ENCODE measurements around the gene FGL2.
"Not testable (repeated sequence)": the region's sequence is repeated elsewhere in the genome, so short reads cannot be mapped to it uniquely, and the experiment has no call there.

Gene FGL2

DNA sequence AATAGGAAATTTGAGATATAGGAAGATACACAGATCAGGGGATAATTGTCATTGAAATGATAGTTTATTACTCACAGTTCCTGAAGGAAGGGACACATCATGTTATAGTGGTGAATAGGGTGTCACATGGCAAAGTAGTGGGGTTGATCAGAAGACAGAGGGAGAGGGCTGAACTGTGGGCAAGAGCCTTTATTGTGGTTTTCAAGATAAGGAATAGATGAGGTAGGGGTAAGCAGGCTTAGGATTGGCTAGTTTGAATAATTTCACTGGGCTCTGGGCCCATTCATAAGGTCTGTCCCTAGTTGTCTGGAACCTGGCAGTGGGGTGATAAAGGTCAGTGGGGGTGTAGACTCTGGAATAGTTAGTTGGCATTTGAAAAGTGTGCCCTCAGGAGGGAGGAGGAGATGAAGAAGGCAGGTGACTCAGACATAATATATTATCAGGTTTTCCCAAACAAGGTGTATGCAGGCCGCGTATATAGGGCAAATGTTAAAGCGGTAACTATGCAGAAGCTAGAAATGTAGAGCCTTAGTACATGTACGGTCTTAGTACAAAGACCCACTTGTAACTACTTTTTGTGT lies 18.5 kb downstream of the FGL2 start:
- TF ChIP-seq, protein P1, sequence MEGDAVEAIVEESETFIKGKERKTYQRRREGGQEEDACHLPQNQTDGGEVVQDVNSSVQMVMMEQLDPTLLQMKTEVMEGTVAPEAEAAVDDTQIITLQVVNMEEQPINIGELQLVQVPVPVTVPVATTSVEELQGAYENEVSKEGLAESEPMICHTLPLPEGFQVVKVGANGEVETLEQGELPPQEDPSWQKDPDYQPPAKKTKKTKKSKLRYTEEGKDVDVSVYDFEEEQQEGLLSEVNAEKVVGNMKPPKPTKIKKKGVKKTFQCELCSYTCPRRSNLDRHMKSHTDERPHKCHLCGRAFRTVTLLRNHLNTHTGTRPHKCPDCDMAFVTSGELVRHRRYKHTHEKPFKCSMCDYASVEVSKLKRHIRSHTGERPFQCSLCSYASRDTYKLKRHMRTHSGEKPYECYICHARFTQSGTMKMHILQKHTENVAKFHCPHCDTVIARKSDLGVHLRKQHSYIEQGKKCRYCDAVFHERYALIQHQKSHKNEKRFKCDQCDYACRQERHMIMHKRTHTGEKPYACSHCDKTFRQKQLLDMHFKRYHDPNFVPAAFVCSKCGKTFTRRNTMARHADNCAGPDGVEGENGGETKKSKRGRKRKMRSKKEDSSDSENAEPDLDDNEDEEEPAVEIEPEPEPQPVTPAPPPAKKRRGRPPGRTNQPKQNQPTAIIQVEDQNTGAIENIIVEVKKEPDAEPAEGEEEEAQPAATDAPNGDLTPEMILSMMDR (IDR thresholded peaks at IDR 0.05; ENCODE audit: low read depth, low read length, missing control alignments), result no peak
- no peak overlapping the region for H3K4me3 ChIP-seq (replicated peaks; ENCODE audit: low read depth, low read length)
- no peak for DNase-seq (ENCODE audit: extremely low read depth, low read depth)

- not testable (repeated sequence) for H3K4me3 ChIP-seq (replicated peaks; ENCODE audit: low read depth, low read length); DNase-seq (ENCODE audit: extremely low read depth, low read depth)
These were observed 21.6 kb downstream of the FGL2 start for GRCh38 chr7:77178024-77178423.

- not testable (repeated sequence) for DNase-seq (ENCODE audit: extremely low read depth, low read depth)
These were observed 22.2 kb downstream of the FGL2 start for GRCh38 chr7:77177321-77177904.

GRCh38 chr7:77175274-77175800 lies 24.3 kb downstream of the FGL2 start:
- DNase-seq (ENCODE audit: extremely low read depth, low read depth); H3K4me3 ChIP-seq (replicated peaks; ENCODE audit: low read depth, low read length): not testable (repeated sequence)

More at GRCh38 chr7:77177321-77177904, 22.2 kb downstream of the FGL2 start:
- H3K4me3 ChIP-seq (replicated peaks; ENCODE audit: low read depth, low read length), result not testable (repeated sequence)

GRCh38 chr7:77174418-77174817 lies 25.2 kb downstream of the FGL2 start:
- H3K4me3 ChIP-seq (replicated peaks; ENCODE audit: low read depth, low read length); DNase-seq (ENCODE audit: extremely low read depth, low read depth): not testable (repeated sequence)

- DNase-seq (ENCODE audit: extremely low read depth, low read depth); H3K4me3 ChIP-seq (replicated peaks; ENCODE audit: low read depth, low read length): not testable (repeated sequence)
These were observed 27.0 kb downstream of the FGL2 start for GRCh38 chr7:77172437-77173172.

- H3K4me3 ChIP-seq (replicated peaks; ENCODE audit: low read depth, low read length); DNase-seq (ENCODE audit: extremely low read depth, low read depth): not testable (repeated sequence)
These were observed 28.5 kb downstream of the FGL2 start for GRCh38 chr7:77171073-77171472.

DNA sequence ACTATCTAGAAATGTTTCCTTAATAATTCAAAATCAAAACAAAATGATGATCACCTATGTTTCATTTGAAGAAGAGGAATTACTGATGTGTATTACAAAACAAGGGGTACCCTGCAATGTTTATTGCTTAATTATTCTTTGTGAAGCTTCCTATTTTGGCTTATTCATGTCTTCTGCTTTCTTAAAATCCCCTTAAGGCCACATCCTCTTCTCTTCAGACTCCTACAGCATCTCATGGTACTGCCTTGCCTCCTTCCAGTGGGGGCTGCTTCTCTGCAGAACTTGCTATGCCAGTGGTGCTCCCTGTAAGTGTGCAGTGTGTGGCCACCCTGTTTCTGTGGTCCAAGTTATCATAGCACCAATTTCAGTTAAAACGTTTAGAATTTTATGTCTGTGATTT lies 42.2 kb downstream of the FGL2 start:
- DNase-seq (ENCODE audit: extremely low read depth, low read depth), result no peak
- no peak overlapping the region for H3K4me3 ChIP-seq (replicated peaks; ENCODE audit: low read depth, low read length)
- TF ChIP-seq, protein P1 (IDR thresholded peaks at IDR 0.05; ENCODE audit: low read depth, low read length, missing control alignments), result no peak

GRCh38 chr7:77157034-77157433 lies 42.6 kb downstream of the FGL2 start:
- H3K4me3 ChIP-seq (replicated peaks; ENCODE audit: low read depth, low read length); DNase-seq (ENCODE audit: extremely low read depth, low read depth): not testable (repeated sequence)

GRCh38 chr7:77155601-77156377 lies 43.8 kb downstream of the FGL2 start:
- not testable (repeated sequence) for DNase-seq (ENCODE audit: extremely low read depth, low read depth)

DNA sequence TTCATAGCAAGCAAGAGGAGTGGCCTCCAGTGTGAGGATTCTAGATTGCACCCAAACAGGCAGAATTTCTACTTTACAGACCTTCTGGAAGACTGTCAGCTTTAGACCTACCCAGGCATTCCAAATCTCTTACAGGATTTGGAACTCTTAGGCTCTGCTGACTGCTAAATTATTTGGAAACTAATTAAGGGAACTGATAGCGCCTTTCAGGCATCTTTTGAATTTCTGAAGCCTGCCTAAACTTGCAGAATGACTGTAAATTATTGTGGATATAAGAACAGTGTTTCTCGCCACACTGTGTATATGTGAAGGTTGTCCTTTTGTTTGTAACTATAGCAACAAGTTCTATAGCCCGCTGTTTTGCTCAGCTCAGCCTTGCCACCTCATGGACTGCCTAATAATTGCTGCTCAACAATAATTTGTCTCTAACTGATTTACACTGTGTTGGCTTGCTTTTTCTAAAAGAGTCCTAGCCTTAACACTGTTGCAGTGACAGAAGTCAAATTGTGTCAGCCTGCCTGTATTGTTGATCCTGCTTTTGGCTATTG lies 44.6 kb downstream of the FGL2 start:
- DNase-seq (ENCODE audit: extremely low read depth, low read depth); H3K4me3 ChIP-seq (replicated peaks; ENCODE audit: low read depth, low read length): not testable (repeated sequence)

More at GRCh38 chr7:77155601-77156377, 43.8 kb downstream of the FGL2 start:
- not testable (repeated sequence) for H3K4me3 ChIP-seq (replicated peaks; ENCODE audit: low read depth, low read length)

GRCh38 chr7:77152232-77152631 lies 47.4 kb downstream of the FGL2 start:
- DNase-seq (ENCODE audit: extremely low read depth, low read depth), result not testable (repeated sequence)

More at GRCh38 chr7:77152232-77152631, 47.4 kb downstream of the FGL2 start:
- not testable (repeated sequence) for H3K4me3 ChIP-seq (replicated peaks; ENCODE audit: low read depth, low read length)
